H4 (cell line): ENCODE measurements around the gene MLX. TPM values are rescaled to one million over a fixed set of nuclear protein-coding genes. Genes with fewer than 3 reads are reported as not detected.
"Not testable (repeated sequence)": the region's sequence is repeated elsewhere in the genome, so short reads cannot be mapped to it uniquely, and the experiment has no call there.

Experiments
- DNase-seq: peaks from one replicate; pipeline ENCODE4 v3.0.0-alpha.2; 2015; ENCODE audit warnings: low spot score
- total RNA-seq: library from RNA; depleted of rRNA; stranded (reverse); fragments of >200 nt; shearing (Covaris generic); gene quantifications from 2 replicates; pipeline ENCODE4 v1.2.3, GENCODE V29; 2014

The MLX gene
- total RNA-seq, 1 experiment from 2014 or later: 31.9 TPM

DNA sequence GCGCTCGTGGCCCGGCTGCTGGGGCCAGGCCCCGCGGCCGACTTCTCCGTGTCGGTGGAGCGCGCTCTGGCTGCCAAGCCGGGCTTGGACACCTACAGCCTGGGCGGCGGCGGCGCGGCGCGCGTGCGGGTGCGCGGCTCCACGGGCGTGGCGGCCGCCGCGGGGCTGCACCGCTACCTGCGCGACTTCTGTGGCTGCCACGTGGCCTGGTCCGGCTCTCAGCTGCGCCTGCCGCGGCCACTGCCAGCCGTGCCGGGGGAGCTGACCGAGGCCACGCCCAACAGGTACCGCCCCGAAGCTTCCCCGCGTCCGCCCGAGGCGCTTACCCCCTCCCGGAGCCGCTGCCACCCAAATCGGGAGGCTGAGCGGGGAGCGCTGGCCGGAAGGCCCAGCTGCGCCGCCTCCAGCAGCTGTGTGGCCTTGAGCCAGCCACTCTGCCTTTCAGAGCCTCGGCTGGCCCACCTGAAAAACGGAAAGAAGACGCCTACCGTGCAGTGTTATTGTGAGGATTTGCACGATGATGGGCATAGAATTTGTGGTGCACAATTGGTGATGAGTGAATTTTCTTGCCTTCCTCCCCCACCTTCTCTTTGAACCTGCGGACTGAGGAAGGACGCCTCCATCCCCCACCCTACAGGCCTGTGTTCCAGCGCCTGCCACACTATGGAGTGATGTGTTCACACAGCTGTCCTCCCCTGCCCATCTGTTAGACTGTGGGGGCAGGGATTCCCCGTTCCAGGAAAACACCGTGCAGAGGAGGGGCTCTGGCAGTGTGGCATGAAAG is 30.3 kb upstream of the MLX start:
- DNase-seq: peak; percentile 78

GRCh38 chr17:42537156-42537805 is 29.6 kb upstream of the MLX start:
- DNase-seq: no peak

- no peak for DNase-seq
These were observed 29.0 kb upstream of the MLX start for GRCh38 chr17:42537826-42538451.

DNA sequence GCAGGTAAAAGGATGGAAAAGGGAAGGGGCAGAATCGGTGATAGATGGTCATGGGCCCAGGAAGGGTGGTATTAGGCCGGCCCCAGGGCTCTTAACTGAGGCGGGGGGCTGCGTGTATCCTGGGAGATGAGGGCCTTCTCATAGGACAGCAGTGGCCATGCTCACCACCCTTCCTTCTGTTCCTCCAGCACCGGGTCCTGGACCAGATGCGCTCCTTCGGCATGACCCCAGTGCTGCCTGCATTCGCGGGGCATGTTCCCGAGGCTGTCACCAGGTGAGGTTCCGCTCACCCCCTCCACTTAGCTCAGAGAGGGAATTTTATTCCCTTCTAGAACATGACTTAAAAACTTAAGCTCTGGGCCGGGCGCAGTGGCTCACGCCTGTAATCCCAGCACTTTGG is 28.4 kb upstream of the MLX start:
- no peak for DNase-seq

- not testable (repeated sequence) for DNase-seq
These were observed 26.3 kb upstream of the MLX start for GRCh38 chr17:42540558-42540957.

GRCh38 chr17:42541041-42541833 is 25.7 kb upstream of the MLX start:
- DNase-seq: no peak

GRCh38 chr17:42543190-42544079 is 23.5 kb upstream of the MLX start:
- DNase-seq: no peak

DNA sequence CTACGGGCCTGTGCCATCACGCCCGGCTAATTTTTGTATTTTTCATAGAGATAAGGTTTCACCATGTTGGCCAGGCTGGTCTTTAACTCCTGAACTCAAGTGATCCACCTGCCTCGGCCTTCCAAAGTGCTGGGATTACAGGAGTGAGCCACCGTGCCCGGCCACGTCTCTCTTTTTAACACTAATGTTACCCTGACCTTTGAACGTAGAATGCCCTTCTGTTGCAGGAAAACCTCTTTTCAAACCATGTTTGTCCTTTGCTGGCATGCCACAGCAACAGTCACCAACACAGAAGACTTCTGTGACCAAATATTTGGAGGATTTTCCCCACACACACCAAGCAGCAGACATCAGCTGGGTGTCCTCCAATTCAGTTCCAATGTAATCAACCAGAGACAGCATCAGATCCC is 22.0 kb upstream of the MLX start:
- DNase-seq: no peak

DNA sequence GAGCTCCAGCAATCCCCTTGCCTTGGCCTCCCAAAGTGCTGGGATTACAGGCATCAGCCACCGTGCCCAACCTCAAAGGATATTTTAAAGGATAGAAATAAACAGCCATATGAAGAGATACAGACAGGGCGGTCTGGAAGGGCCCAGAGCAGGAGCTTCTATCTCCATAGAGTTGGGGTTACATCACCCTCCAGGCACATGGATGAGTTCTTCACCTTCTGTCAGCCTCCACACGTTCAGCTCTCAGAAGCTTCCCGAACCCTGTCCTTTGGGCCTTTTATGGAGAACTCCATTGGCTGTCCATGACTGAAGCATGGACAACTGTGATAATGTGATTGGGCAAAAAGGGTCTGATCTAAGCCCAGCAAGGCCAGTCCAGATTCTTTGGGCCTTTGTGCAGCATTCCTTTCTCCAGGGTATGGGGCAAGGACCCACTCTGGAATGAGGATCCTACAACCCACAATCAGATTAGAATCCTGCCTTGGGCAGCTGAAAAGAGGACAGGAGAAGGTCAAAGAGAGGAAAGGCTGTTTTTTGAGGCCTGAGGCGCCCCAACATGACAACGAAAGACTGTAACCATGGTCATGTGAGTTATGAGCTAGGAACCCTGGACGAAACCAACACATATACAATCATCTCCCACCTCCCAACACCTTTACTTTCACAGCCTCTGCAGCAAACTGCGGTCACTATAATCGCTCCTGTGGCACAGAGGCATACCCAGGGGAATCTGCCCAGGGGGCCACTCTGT is 21.0 kb upstream of the MLX start:
- DNase-seq: not testable (repeated sequence)

- no peak for DNase-seq
These were observed 19.9 kb upstream of the MLX start for GRCh38 chr17:42547001-42547461.

- DNase-seq: no peak
These were observed 19.2 kb upstream of the MLX start for GRCh38 chr17:42547698-42548069.

DNA sequence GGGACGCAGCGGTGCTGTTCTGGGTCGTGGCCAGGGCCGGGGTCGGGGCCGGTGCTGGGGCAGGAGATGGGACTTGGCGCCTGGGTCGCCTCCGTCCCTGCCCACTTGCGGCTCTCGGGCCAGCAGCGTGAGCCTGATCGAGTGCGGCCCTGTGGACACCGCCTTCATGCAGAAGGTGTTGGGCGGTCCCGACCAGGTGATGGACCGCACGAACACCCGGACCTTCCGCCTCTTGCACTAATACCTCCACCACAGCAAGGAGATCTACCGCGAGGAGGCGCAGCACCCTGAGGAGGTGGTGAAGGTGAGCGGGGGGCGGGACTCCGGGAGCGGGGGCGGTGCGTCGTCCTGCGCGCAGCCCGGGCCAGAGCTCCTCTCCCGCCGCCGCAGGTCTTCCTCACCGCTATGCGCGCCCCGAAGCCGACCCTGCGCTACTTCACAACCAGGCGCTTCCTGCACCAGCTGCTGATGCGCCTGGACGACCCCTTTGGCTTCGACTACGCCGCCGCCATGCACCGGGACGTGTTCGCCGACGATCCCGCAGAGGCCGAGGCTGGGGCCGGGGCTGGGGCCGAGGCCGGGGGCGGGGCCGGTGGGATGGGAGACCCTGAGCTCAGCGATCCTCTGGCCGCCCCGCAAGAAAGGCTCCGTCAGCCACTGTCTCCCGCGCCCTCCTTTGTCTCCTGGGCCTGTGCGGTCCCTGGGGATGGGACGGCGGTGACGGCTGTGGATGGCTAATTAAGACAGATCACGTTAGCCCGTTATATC is 18.6 kb upstream of the MLX start:
- DNase-seq: no peak

GRCh38 chr17:42548993-42549755 is 17.7 kb upstream of the MLX start:
- no peak for DNase-seq

DNA sequence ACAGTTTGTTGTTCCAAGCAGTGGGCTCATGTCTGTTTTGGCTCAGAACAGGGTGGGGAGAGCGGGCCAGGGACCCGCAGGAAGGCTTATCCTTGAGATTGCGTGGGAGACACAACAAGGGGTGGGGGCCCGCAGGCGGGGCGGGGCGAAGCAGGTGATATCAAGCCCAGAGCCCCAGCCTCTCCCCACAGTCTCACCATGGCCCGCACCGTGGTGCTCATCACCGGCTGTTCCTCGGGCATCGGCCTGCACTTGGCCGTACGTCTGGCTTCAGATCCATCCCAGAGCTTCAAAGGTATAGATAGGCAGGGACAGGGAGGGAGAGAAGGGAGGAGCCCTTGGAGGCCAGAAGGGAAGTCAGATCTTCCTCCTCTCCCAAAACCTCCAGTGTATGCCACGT is 14.2 kb upstream of the MLX start, which contains the start of gene HSD17B1:
Gene HSD17B1 (plus strand): TSS at position 188 of the 400 bp plus-strand sequence. CDS start 11 bp downstream, at position 199.
- DNase-seq: not testable (repeated sequence)

- DNase-seq: no peak
These were observed 13.6 kb upstream of the MLX start for GRCh38 chr17:42553161-42553818.

GRCh38 chr17:42553866-42554249 is 13.0 kb upstream of the MLX start:
- DNase-seq: no peak

DNA sequence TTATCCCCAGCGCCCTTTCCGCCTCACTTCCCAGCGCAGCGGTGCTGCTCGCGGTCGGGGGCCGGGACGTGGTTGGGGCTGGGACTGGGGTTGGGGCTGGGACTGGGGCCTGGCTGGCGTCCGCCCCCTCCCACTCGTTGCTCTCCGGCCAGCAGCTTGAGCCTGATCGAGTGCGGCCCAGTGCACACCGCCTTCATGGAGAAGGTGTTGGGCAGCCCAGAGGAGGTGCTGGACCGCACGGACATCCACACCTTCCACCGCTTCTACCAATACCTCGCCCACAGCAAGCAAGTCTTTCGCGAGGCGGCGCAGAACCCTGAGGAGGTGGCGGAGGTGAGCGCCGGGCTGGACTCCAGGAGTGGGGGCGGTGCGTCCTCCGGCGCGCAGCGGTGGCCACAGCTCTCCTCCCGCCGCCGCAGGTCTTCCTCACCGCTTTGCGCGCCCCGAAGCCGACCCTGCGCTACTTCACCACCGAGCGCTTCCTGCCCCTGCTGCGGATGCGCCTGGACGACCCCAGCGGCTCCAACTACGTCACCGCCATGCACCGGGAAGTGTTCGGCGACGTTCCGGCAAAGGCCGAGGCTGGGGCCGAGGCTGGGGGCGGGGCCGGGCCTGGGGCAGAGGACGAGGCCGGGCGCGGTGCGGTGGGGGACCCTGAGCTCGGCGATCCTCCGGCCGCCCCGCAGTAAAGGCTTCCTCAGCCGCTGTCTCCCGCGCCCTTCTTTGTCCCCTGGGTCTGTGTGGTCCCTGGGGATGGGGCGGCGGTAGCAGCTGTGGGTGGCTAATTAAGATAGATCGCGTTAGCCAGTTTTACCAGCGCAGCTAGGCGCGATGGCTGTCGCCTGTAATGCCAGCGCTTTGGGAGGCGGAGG is 12.4 kb upstream of the MLX start:
- peak; percentile 77 for DNase-seq
